ENCODE results near the gene FCAMR. TPM values are rescaled to one million over a fixed set of nuclear protein-coding genes. Genes with fewer than 3 reads are reported as not detected.

Gene FCAMR
- total RNA-seq, 1 donor from 2014 or later = not detected

Other genes with a start within 250 kb of the FCAMR start
- gene IL19, start 199.7 kb downstream of the FCAMR start, total RNA-seq = not detected
- gene IL10, start 198.0 kb downstream of the FCAMR start, total RNA-seq = 0.54 TPM
- gene IL20, start 104.8 kb downstream of the FCAMR start, total RNA-seq = not detected
- not detected for gene IL24, start 73.0 kb downstream of the FCAMR start, total RNA-seq
- gene FCMR, start 48.5 kb downstream of the FCAMR start, total RNA-seq = 6.3 TPM
- gene PIGR, start 24.0 kb downstream of the FCAMR start, total RNA-seq = not detected
- 1.2 TPM for gene C1orf116, start 62.3 kb upstream of the FCAMR start, total RNA-seq
- 5.2 TPM for gene YOD1, start 80.7 kb upstream of the FCAMR start, total RNA-seq
- gene PFKFB2, start 82.8 kb upstream of the FCAMR start, total RNA-seq = 68.2 TPM
- not detected for gene C4BPB, start 118.4 kb upstream of the FCAMR start, total RNA-seq
- gene C4BPA, start 133.8 kb upstream of the FCAMR start, total RNA-seq = not detected

All from Right ventricle myocardium inferior (tissue), 1 donor.